Neuronal stem cell (in vitro differentiated cells): ENCODE data around the gene SP1.
"Not testable (repeated sequence)": the region's sequence is repeated elsewhere in the genome, so short reads cannot be mapped to it uniquely, and the experiment has no call there.

Source experiments
- DNase-seq: peaks from one replicate; pipeline ENCODE4 v3.0.0-alpha.2; 2013; ENCODE audit warnings: low spot score
- H2AFZ ChIP-seq: one replicate; pipeline ENCODE4 v1.6.1; 2013; ENCODE audit warnings: mild to moderate bottlenecking, low read length, inconsistent platforms
- H2AK5ac ChIP-seq: 2 replicates; pipeline ENCODE4 v1.6.1; 2013; ENCODE audit warnings: low read depth, mild to moderate bottlenecking, inconsistent platforms, low read length, moderate library complexity, mixed read lengths
- H2BK120ac ChIP-seq: 2 replicates; pipeline ENCODE4 v1.6.1; 2013; ENCODE audit warnings: low read depth, mild to moderate bottlenecking, inconsistent platforms, low read length, moderate library complexity, mixed read lengths
- H2BK12ac ChIP-seq: one replicate; pipeline ENCODE4 v1.6.1; 2013; ENCODE audit warnings: low read length, inconsistent platforms
- H2BK15ac ChIP-seq: 2 replicates; pipeline ENCODE4 v1.6.1; 2013; ENCODE audit warnings: mild to moderate bottlenecking, low read length, inconsistent platforms, mixed read lengths
- H2BK5ac ChIP-seq: one replicate; pipeline ENCODE4 v1.6.1; 2013; ENCODE audit warnings: inconsistent platforms, mild to moderate bottlenecking, low read length, moderate library complexity
- H3K14ac ChIP-seq: one replicate; pipeline ENCODE4 v1.6.1; 2013; ENCODE audit warnings: low read length, inconsistent platforms
- H3K18ac ChIP-seq: 2 replicates; pipeline ENCODE4 v1.6.1; 2013; ENCODE audit warnings: low read length, inconsistent platforms
- H3K23ac ChIP-seq: 2 replicates; pipeline ENCODE4 v1.6.1; 2013; ENCODE audit warnings: low read depth, mild to moderate bottlenecking, mixed read lengths, low read length, inconsistent platforms; ENCODE audit not compliant: poor library complexity
- H3K27ac ChIP-seq: replicated peaks from 3 replicates; pipeline ENCODE4 v1.5.1; 2013; ENCODE audit warnings: low read length, inconsistent platforms
- H3K27me3 ChIP-seq, 3 experiments: 2 replicates each; pipeline ENCODE4 v1.6.1; 2013; ENCODE audit warnings: low read length in 3 of 3, mild to moderate bottlenecking in 2 of 3, inconsistent platforms in 1 of 3, low read depth in 1 of 3, mixed read lengths in 1 of 3, moderate library complexity in 1 of 3; ENCODE audit not compliant: control insufficient read depth in 3 of 3, insufficient read depth in 3 of 3
- H3K36me3 ChIP-seq, 2 donors: replicated peaks in 1 of 2; 2 replicates each; pipeline ENCODE4 v1.6.1; 2013; ENCODE audit warnings: low read length in 2 of 2; ENCODE audit not compliant: control insufficient read depth in 2 of 2, insufficient read depth in 2 of 2
- H3K4ac ChIP-seq: 2 replicates; pipeline ENCODE4 v1.6.1; 2013; ENCODE audit warnings: inconsistent platforms, mild to moderate bottlenecking, low read length, moderate library complexity
- H3K4me1 ChIP-seq, 2 donors: 1 replicate in 1 of 2; 2 replicates in 1 of 2; pipeline ENCODE4 v1.6.1; 2013; ENCODE audit warnings: low read length in 2 of 2, low read depth in 1 of 2; ENCODE audit not compliant: control insufficient read depth in 2 of 2, insufficient read depth in 1 of 2
- H3K4me2 ChIP-seq: one replicate; pipeline ENCODE4 v1.6.1; 2013; ENCODE audit warnings: mild to moderate bottlenecking, low read length, inconsistent platforms; ENCODE audit not compliant: insufficient read depth, poor library complexity, severe bottlenecking
- H3K4me3 ChIP-seq, 2 donors: 2 replicates each; pipeline ENCODE4 v1.5.1; 2013; ENCODE audit warnings: low read length in 2 of 2, mild to moderate bottlenecking in 2 of 2, inconsistent platforms in 1 of 2, moderate library complexity in 1 of 2
- H3K79me1 ChIP-seq: one replicate; pipeline ENCODE4 v1.6.1; 2013; ENCODE audit warnings: low read depth, mild to moderate bottlenecking, inconsistent platforms, low read length, moderate library complexity
- H3K9ac ChIP-seq: one replicate; pipeline ENCODE4 v1.6.1; 2013; ENCODE audit warnings: mild to moderate bottlenecking, low read depth, low read length, inconsistent platforms; ENCODE audit not compliant: poor library complexity
- H3K9me3 ChIP-seq, 2 donors: replicated peaks in 1 of 2; 2 replicates each; pipeline versions ENCODE3 to v1.6.1; 2013; ENCODE audit warnings: low read length in 2 of 2, mild to moderate bottlenecking in 2 of 2, inconsistent platforms in 1 of 2, low read depth in 1 of 2, mixed read lengths in 1 of 2, moderate library complexity in 1 of 2; ENCODE audit not compliant: control insufficient read depth in 2 of 2, insufficient read depth in 1 of 2
- H4K8ac ChIP-seq: one replicate; pipeline ENCODE4 v1.6.1; 2013; ENCODE audit warnings: low read depth, mild to moderate bottlenecking, inconsistent platforms, low read length, moderate library complexity
- H4K91ac ChIP-seq: one replicate; pipeline ENCODE4 v1.6.1; 2013; ENCODE audit warnings: low read length, low read depth, mild to moderate bottlenecking, inconsistent platforms; ENCODE audit not compliant: poor library complexity
- WGBS, 2 donors: extraction: QIAGEN DNeasy Blood & Tissue Kit; methylation state at CpG; one replicate each; pipeline ENCODE4 v1.1.7; 2013; ENCODE audit warnings: missing lambda C conversion rate in 2 of 2, mixed read lengths in 1 of 2; ENCODE audit not compliant: insufficient read length in 2 of 2, insufficient replicate concordance in 1 of 2; ENCODE audit errors: extremely low coverage in 2 of 2; 5-methylcytosine and 5-hydroxymethylcytosine counted together

Gene SP1

DNA sequence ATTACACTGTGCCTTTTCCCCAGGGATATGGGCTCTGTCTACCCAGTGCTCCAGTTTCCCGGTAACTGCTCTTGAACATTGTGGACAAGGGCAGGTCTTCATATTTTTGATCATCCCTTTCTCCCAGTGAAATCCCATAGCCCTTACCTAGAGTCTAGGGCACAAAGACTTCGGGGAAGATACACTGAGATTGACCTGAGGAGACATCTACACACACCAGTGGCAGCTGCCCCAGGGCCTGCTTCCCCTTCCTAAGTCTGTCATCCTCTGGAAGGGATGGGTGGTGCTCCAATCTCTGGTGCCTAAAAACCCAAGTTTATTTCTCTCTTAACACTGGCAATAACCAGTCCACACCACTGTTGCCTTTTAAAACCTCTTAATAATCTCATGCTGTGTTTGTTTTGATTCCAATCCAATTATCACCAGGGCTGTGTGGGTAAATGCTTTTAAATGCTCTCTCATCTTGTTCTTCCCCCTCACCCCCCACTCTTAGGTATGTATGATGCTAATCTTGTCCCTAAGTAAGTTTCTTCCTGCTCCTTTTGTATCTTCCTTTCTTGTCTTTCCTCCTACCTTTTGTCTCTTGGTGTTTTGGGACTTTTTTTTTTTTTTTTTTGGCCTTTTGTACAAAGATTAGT, 35.9 kb downstream of the SP1 start:
- not testable (repeated sequence) for H2AFZ ChIP-seq, H3K23ac ChIP-seq, DNase-seq, H2BK120ac ChIP-seq, H3K4me2 ChIP-seq, H3K14ac ChIP-seq, H3K9ac ChIP-seq, H3K4me3 ChIP-seq, H3K79me1 ChIP-seq, H4K91ac ChIP-seq, H2AK5ac ChIP-seq, H4K8ac ChIP-seq, H2BK15ac ChIP-seq, H3K18ac ChIP-seq, H3K27me3 ChIP-seq, H2BK12ac ChIP-seq, H2BK5ac ChIP-seq, H3K4ac ChIP-seq, H3K9me3 ChIP-seq
- Histone ChIP-seq H3K4me1 (peaks cover 10 to 21% of the 10 kb centered on the region in 2 donors), H3K27ac (peak overlapping the region; percentile 38), H3K36me3 (peaks cover 5 to 35% of the 10 kb centered on the region in 2 donors)
- WGBS, 2 donors: no CpG with 5 or more reads among the region's 2 CpGs

- not testable (repeated sequence) for H3K4me2 ChIP-seq, H3K27me3 ChIP-seq, H3K4me3 ChIP-seq, H4K91ac ChIP-seq, H4K8ac ChIP-seq, H2BK12ac ChIP-seq, H3K9ac ChIP-seq, H3K23ac ChIP-seq, H2AFZ ChIP-seq, DNase-seq, H3K14ac ChIP-seq, H2AK5ac ChIP-seq, H3K18ac ChIP-seq, H3K27ac ChIP-seq, H3K9me3 ChIP-seq, H3K79me1 ChIP-seq, H2BK120ac ChIP-seq, H3K4ac ChIP-seq, H2BK15ac ChIP-seq, H2BK5ac ChIP-seq
- Histone ChIP-seq H3K4me1 (peaks cover 10 to 24% of the 10 kb centered on the region in 2 donors), H3K36me3 (peaks cover 0 to 21% of the 10 kb centered on the region in 2 donors)
- no CpG with 5 or more reads among the region's 9 CpGs for WGBS, 2 donors
These were observed 37.4 kb downstream of the SP1 start for GRCh38 chr12:53417291-53417816.

DNA sequence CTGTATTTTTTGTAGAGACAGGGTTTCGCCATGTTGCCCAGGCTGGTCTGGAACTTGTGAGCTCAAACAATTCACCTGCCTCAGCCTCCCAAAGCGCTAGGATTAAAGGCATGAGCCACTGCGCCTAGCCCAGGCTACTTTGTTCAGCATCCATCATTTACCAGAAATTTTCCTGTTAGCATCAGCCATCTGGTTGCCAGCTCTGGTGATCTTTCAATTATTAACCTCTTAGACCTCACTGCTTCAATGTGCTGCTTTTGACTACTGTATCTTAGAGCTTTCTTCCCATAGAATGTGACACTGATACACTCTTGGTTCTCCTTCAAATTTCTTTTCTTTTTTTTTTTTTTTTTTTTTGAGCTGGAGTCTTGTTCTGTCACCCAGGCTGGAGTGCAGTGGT, 38.2 kb downstream of the SP1 start:
- no peak for DNase-seq
- Histone ChIP-seq H3K4me3 (no peak overlapping the region), H2AK5ac (no peak overlapping the region), H4K8ac (no peak overlapping the region), H2BK15ac (no peak overlapping the region), H3K9me3 (no peaks in the 10 kb centered on the region), H3K18ac (no peak overlapping the region), H3K14ac (no peak overlapping the region), H2BK12ac (no peak overlapping the region), H3K23ac (no peak overlapping the region), H3K27ac (no peak overlapping the region), H2BK5ac (no peak overlapping the region), H3K27me3 (no peaks in the 10 kb centered on the region), H3K4ac (no peak overlapping the region), H3K4me1 (peaks cover 10 to 20% of the 10 kb centered on the region in 2 donors), H2AFZ (no peak overlapping the region), H3K4me2 (no peak overlapping the region), H4K91ac (no peak overlapping the region), H3K36me3 (peaks cover 0 to 12% of the 10 kb centered on the region in 2 donors), H2BK120ac (no peak overlapping the region), H3K79me1 (no peaks in the 10 kb centered on the region), H3K9ac (no peak overlapping the region)
- no CpG with 5 or more reads among the region's 3 CpGs for WGBS, 2 donors

GRCh38 chr12:53419756-53420155, 39.8 kb downstream of the SP1 start:
- Histone ChIP-seq H3K9ac (no peak overlapping the region), H2AFZ (no peak overlapping the region), H2BK5ac (no peak overlapping the region), H3K27ac (no peak overlapping the region), H3K79me1 (no peaks in the 10 kb centered on the region), H3K27me3 (no peaks in the 10 kb centered on the region), H3K9me3 (no peaks in the 10 kb centered on the region), H2BK12ac (no peak overlapping the region), H2BK15ac (no peak overlapping the region), H3K36me3 (peaks cover 0 to 2% of the 10 kb centered on the region in 2 donors), H3K4me1 (peaks cover 7 to 22% of the 10 kb centered on the region in 2 donors), H2AK5ac (no peak overlapping the region), H3K4me2 (no peak overlapping the region), H2BK120ac (no peak overlapping the region), H3K18ac (no peak overlapping the region), H4K91ac (no peak overlapping the region), H3K23ac (no peak overlapping the region), H3K14ac (no peak overlapping the region), H3K4ac (no peak overlapping the region), H4K8ac (no peak overlapping the region), H3K4me3 (no peak overlapping the region)
- no peak for DNase-seq
- no CpG with 5 or more reads among the region's 2 CpGs for WGBS, 2 donors
